Measurements from ENCODE around the gene PTPRJ.

PTPRJ gene

GRCh38 chr11:48096588-48097525, 116.5 kb downstream of the PTPRJ start:
- no peak for DNase-seq

DNA sequence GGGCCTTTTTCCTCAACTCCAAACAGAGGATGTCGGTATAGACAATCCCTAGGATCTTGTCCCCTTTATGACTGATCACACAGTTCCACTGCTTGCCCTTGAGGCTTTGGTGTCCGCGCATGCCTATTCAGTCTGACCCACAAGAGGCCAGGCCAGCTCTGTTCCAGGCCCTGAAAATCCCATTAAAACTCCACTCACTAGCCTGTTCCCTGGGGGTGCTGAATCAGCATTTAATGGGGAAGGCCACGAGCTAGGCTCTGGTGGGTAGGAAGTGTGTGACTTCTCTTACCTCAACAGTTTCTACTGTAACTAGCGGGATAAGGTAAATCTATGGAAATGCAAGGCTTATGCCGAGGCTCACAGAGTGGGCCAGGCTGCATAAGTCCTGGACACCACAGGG, 117.7 kb downstream of the PTPRJ start:
- no peak for DNase-seq

DNA sequence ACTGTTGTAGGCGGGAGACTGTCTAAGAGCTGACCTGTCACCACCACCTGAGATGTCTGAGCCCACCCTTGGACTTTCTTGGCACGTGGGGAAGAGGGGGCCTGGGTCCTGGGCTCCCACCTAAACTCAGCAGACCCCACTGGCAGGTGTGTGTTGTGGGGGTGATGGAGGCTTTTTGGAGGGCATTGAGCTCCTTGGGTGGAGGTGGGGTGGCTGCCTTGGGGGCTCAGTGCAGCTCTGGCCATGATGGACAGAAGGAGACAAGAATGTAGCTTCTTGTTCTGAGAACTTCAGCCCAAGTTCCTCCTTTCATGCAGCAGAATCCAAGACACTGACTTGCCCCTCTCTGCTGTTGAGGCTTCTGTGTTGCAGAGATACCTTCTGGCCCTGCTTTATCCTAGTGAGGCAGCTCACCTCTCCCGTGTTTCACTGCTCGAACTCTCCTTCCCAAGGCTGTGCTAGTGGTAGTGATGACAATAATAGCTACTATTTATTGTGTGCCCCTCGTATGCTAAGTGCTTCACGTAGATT, 119.6 kb downstream of the PTPRJ start:
- DNase-seq, result no peak

- DNase-seq, result no peak
Observed at GRCh38 chr11:48101044-48101733, 120.8 kb downstream of the PTPRJ start.

- no peak for DNase-seq
Observed at GRCh38 chr11:48101958-48102357, 121.6 kb downstream of the PTPRJ start.

DNA sequence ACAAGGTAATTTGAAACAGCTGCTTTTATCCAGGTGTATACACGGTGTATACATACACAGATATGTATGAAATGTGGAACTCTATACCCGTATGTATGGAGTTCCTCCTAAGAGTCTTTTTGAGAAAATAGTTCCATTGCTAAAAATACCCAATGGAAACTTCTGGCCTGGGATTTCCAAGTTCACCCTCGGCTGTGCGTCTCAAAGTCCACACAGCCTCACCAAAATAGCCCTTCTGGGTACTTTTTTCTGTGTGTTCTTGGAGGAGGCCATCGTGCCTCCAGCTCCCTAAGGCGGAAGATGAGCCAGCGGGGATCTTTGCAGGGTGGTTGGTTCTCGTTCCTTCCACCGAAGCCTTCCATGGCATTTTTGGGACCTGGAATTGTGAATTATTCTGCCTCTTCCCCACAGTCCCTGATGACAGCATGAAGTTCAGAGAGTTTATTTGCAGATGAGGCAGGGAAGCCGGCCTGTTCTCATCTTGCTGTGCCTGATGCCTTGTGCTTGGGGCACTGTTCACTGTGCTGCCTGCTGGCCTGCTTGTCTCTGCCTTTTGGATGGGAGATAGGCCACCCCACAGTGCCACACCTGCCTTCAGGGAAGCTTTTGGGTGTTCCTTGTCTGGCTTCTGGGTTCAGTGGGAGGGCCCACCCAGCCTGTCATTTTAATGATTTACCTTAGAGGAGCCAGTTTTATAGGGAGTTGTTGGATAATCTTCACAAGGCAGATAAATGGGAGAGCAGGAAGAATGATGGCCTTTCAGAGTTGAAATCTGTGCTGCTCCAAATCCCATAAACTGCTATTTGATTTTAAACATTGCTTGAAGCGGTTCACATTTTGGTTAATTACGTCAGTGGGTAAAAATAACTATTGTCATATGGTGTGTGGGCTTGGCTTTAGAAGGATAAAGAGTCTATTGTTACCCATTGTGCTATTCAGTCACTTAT, 123.5 kb downstream of the PTPRJ start:
- peak; percentile 65 for DNase-seq

DNA sequence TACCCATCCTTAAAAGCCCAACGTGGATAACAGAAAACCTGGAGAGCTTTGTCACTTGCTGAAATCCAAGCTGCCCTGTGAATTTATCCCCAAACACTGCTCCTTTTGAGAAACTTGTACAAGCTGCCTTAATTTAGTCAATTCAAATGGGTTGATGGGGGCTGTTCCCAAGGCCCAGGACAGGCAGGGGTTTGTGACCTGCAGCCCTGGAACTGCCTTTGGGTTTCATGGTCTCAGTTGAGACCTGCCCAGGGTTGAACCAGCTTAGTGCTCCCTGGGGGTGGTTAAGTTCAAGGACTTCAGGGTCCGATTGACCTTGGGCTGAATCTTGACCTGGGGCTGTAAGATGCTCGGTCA, 124.2 kb downstream of the PTPRJ start:
- DNase-seq, result no peak

GRCh38 chr11:48105096-48105990, 125.0 kb downstream of the PTPRJ start:
- DNase-seq, result no peak

- DNase-seq, result no peak
Observed at GRCh38 chr11:48106166-48106565, 125.8 kb downstream of the PTPRJ start.

- no peak for DNase-seq
Observed at GRCh38 chr11:48107188-48107704, 126.9 kb downstream of the PTPRJ start.

DNA sequence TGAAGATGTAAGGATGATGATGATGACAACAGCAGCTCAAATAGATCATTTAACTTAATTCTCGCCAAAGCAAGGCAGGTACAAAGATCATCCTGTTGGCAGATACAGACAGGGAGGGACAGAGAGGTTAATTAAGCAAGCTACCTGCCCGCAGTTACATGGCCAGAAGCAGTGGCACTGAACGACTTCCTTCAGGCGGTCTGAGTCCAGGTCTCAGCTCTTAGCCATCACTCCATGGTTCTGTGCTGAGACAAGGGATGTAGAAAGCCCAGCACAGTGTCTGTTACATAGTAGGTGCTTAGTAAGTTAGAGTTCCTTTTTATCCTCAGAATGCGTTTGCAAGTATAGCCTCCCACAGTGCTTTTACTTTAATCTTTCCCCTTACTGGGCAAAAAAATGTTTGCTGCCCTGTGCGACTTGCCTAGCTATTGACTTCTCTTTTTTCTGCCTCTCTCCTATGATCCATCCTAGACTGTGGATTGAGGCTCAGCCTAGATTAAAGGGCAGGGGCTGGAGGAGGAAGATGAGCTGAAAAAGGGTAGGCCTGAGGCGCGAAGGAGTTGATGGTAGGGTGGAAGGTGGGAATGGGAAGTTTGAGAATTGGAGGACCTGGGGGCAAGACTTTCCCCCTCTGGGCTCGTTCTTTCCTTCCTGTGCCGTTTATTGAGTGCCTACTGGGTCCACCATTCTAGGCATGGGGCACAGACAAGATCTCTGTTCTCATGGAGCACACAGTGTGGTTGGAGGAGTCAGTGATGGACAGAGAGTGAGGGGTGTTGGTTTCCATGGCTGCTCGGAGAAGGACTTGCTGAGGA, 128.1 kb downstream of the PTPRJ start:
- no peak for DNase-seq

DNA sequence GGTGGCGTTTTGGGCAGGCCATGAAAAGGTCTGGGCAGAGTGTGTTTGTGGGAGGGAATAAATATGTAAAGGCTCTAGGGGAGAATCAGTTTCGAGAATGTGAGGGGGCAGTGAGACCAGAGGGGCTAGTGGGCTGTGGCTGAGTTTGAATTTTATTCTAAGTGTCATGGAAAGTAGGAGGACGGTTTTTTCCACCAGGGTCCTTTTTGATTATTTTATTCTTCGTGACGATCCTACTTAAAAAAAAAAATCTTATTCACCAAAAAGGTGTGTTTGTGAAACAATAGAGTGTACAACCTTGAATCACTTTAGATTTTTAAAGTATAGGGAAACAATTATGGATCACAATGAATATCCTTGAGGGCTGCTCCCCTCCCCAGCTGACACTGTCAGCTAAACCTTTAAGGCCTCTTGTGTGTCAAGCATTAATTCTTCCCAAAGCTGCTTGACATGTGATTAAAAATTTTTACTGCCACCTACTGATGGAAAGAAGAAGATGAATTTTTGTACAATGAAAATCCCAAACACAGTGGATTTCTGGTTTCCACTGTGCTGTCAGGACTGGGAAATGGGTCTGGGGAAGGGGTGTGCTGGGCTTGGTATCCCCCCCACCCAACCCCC, 128.8 kb downstream of the PTPRJ start:
- peak; percentile 84 for DNase-seq

GRCh38 chr11:48110509-48110766, 130.1 kb downstream of the PTPRJ start:
- DNase-seq, result no peak

DNA sequence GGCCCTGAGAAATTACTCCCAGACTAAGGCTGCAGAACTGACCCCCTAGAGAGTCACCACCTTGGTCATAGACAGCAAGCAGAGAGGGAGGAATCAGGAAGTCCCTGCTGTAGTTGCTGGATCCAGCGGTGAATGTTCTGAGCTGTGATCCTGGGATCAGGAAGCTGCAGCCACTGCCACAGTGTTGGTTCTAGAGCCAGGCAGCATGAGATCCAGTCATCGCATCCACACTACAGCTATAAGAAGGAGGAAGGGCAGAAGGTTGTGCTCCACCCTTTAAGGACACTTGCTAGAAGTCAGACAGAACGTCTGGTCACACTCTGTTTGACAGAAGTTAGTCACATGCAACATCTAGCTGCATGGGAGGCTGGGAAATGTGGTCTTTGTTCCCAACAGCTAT, 131.5 kb downstream of the PTPRJ start:
- no peak for DNase-seq

DNA sequence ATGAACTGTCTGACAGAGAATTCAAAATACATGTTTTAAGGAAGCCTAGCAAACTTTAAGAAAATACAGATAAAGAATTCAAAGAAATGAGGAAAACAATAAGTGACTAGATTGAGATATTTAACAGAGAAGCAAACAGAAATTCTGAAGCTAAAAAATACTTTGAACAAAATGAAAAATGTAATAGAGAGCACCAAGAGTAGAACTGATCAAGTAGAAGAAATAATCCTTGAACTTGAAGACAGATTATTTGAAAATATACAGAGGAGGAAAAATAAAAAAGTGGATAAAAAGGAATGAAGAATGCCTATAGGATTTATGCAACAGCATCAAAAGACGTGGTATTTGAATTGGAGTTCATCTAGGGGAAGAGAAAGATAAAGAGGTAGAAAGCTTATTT, 134.4 kb downstream of the PTPRJ start:
- no peak for DNase-seq

DNA sequence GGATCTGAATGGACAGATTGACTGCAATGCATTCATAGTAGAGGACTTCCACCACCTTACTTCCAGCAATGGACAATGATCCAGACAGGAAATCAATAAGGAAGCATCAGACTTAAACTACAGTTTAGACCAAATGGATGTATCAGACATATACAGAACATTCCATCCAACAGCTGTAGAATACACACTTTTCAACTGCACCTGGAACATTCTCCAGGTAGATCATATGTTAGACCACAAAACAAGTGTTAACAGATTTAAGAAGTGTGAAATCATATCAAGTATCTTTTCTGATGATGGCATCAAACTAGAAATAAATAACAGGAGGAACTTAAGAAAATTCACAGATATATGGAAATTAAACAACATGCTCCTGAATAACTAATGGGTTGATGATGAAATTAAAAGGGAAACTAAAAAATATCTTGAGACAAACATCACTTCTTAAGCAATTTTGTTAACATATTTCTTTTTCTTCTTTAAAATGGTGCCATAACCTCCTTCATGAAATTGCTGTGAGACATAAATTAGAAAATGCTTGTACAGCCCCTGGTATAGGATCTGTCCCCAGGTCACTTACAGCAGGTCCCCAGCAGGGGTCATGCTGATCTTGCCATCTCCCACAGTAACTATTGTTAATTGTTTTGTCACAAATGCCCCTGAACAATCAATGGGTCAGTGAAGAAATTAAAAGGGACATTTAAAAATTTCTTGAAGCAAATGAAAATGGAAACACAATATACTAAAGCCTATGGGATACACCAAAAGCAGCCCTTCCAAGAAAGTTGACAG, 136.3 kb downstream of the PTPRJ start:
- DNase-seq, result no peak

- no peak for DNase-seq
Observed at GRCh38 chr11:48122246-48122645, 141.9 kb downstream of the PTPRJ start.

- DNase-seq, result no peak
Observed at GRCh38 chr11:48122656-48123055, 142.3 kb downstream of the PTPRJ start.

- DNase-seq, result no peak
Observed at GRCh38 chr11:48123254-48123875, 143.0 kb downstream of the PTPRJ start.

All from eye (tissue), 1 donor.